ENCODE measurements around the gene SH2D7. TPM values are rescaled to one million over a fixed set of nuclear protein-coding genes. Genes with fewer than 3 reads are reported as not detected.

The SH2D7 gene
- total RNA-seq, 1 experiment from 2014 or later, result not detected

DNA sequence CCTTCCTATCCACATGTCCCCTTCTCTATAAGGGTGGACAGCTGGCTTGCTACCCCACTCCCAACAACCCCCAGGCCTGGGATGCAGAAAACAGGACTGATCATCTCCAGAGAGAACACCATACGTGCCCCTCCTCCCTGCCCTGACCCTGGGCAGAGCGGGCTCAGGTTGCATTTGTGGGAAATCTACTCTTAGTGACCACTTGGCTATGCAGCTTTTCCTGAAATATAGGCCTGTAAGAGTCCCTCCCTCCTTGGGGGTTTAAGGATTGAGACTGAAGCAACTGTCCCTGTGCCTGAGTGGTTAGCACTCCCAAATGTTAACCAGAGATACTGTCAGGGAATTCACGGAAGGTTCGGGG is 11.7 kb downstream of the SH2D7 start:
- Histone ChIP-seq H3K9me3 (ENCODE audit: control insufficient read depth, insufficient read depth, low read depth, low read length) (no peaks in the 10 kb centered on the region), H3K27me3 (ENCODE audit: control insufficient read depth, insufficient read depth, low read length) (no peaks in the 10 kb centered on the region), H3K27ac (ENCODE audit: low read length) (no peak overlapping the region), H3K36me3 (ENCODE audit: control insufficient read depth, insufficient read depth, low read length) (no peaks in the 10 kb centered on the region), H3K4me3 (ENCODE audit: low read depth in 2 of 2, low read length in 2 of 2) (no peak overlapping the region), H3K4me1 (ENCODE audit: control insufficient read depth, insufficient read depth, low read length) (no peaks in the 10 kb centered on the region)
- ChIA-PET CTCF (no interaction called here), POLR2A (no interaction called here)
- in situ Hi-C loops (cut with HindIII; ENCODE audit: low pct_unique_long_range_greater_than_20kb, low sequenced_read_pairs), result no loop called here
- intact Hi-C loops (cut with micrococcal nuclease; ENCODE audit: unreplicated experiment), result no loop called here
- no TSS peak for BruUV-seq (replicated peaks)
- TF ChIP-seq SIN3A (IDR thresholded peaks at IDR 0.05; ENCODE audit: borderline replicate concordance, insufficient read depth, low read depth, low read length) (no peak), POLR2AphosphoS5 (IDR thresholded peaks at IDR 0.05; ENCODE audit: low read depth, low read length) (no peak), TCF7L2 (IDR thresholded peaks at IDR 0.05; ENCODE audit: low read depth, low read length) (no peak)
- TF ChIP-seq, protein P1, sequence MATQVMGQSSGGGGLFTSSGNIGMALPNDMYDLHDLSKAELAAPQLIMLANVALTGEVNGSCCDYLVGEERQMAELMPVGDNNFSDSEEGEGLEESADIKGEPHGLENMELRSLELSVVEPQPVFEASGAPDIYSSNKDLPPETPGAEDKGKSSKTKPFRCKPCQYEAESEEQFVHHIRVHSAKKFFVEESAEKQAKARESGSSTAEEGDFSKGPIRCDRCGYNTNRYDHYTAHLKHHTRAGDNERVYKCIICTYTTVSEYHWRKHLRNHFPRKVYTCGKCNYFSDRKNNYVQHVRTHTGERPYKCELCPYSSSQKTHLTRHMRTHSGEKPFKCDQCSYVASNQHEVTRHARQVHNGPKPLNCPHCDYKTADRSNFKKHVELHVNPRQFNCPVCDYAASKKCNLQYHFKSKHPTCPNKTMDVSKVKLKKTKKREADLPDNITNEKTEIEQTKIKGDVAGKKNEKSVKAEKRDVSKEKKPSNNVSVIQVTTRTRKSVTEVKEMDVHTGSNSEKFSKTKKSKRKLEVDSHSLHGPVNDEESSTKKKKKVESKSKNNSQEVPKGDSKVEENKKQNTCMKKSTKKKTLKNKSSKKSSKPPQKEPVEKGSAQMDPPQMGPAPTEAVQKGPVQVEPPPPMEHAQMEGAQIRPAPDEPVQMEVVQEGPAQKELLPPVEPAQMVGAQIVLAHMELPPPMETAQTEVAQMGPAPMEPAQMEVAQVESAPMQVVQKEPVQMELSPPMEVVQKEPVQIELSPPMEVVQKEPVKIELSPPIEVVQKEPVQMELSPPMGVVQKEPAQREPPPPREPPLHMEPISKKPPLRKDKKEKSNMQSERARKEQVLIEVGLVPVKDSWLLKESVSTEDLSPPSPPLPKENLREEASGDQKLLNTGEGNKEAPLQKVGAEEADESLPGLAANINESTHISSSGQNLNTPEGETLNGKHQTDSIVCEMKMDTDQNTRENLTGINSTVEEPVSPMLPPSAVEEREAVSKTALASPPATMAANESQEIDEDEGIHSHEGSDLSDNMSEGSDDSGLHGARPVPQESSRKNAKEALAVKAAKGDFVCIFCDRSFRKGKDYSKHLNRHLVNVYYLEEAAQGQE (IDR thresholded peaks at IDR 0.05; ENCODE audit: insufficient read depth in 1 of 2, low read depth in 2 of 2, low read length in 1 of 2), result no peak
- TF ChIP-seq, protein P2, sequence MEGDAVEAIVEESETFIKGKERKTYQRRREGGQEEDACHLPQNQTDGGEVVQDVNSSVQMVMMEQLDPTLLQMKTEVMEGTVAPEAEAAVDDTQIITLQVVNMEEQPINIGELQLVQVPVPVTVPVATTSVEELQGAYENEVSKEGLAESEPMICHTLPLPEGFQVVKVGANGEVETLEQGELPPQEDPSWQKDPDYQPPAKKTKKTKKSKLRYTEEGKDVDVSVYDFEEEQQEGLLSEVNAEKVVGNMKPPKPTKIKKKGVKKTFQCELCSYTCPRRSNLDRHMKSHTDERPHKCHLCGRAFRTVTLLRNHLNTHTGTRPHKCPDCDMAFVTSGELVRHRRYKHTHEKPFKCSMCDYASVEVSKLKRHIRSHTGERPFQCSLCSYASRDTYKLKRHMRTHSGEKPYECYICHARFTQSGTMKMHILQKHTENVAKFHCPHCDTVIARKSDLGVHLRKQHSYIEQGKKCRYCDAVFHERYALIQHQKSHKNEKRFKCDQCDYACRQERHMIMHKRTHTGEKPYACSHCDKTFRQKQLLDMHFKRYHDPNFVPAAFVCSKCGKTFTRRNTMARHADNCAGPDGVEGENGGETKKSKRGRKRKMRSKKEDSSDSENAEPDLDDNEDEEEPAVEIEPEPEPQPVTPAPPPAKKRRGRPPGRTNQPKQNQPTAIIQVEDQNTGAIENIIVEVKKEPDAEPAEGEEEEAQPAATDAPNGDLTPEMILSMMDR (IDR thresholded peaks at IDR 0.05), result no peak
- no peak for DNase-seq (ENCODE audit: low read depth, low spot score)
- ATAC-seq, result no peak

DNA sequence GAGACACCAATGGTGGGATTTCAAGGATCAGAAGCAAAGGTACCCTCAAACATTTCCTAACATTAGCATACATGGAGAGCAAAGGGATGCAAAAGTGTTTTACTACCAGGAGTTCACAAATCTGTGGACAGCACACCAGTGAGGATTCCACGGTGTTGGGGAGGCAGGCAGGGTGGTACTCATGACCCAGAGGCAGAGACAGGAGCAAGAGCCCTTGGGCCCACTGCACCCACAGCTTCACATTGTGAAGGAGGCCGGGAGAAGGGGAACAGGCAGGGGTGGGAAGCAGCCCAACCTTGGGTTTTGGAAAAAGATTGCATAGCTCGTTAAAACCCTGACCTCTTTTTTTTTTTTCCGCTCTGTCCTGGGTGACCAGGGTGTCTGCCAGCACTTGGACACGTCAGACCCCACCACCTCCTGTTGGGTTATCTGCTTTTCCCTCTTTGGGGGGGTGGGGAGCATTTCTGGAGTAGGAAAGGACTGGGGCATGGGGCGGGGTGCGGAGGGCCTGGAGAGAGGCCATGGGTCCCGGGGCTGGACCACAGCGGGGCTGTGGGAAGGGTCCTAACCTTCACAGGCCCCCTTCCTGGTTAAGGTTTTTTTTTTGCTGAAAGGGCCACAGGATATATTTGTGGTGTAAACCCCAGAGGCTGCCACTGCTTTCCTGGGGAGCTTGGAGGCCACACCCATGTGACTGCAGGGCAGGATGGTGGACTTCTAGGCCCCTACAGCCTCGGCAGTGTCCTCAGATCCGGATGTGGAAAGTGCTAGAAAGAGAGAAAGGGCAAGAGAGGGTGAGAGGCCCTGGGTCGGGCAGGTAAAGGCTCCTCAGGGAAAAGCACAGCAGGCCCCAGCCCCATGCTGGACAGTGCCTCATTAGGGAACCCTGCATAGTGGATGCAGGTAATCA is 12.5 kb downstream of the SH2D7 start:
- ATAC-seq (no peak), DNase-seq (ENCODE audit: low read depth, low spot score) (no peak)
- POLR2A ChIA-PET, result interaction anchor here (0.7 kb wide), 1 partner anchor 70 kb away, joined by 4 read pairs; no protein-coding TSS in a partner anchor
- H3K4me1 ChIP-seq (ENCODE audit: control insufficient read depth, insufficient read depth, low read length), result no peaks in the 10 kb centered on the region
- CTCF ChIA-PET, result interaction anchor here (0.7 kb wide), 1 partner anchor 146 kb away, joined by 4 read pairs; no protein-coding TSS in a partner anchor
- in situ Hi-C loops (cut with HindIII; ENCODE audit: low pct_unique_long_range_greater_than_20kb, low sequenced_read_pairs), result no loop called here
- intact Hi-C loops (cut with micrococcal nuclease; ENCODE audit: unreplicated experiment), result no loop called here
- no TSS peak for BruUV-seq (replicated peaks)
- H3K9me3 ChIP-seq (ENCODE audit: control insufficient read depth, insufficient read depth, low read depth, low read length), result no peaks in the 10 kb centered on the region
- no peak overlapping the region for H3K4me3 ChIP-seq (ENCODE audit: low read depth in 2 of 2, low read length in 2 of 2)
- H3K27me3 ChIP-seq (ENCODE audit: control insufficient read depth, insufficient read depth, low read length), result no peaks in the 10 kb centered on the region
- no peaks in the 10 kb centered on the region for H3K36me3 ChIP-seq (ENCODE audit: control insufficient read depth, insufficient read depth, low read length)
- TF ChIP-seq, protein P2 (IDR thresholded peaks at IDR 0.05), result no peak
- TF ChIP-seq POLR2AphosphoS5 (IDR thresholded peaks at IDR 0.05; ENCODE audit: low read depth, low read length), result no peak
- TF ChIP-seq, protein P1 (IDR thresholded peaks at IDR 0.05; ENCODE audit: insufficient read depth in 1 of 2, low read depth in 2 of 2, low read length in 1 of 2), result no peak
- TF ChIP-seq SIN3A (IDR thresholded peaks at IDR 0.05; ENCODE audit: borderline replicate concordance, insufficient read depth, low read depth, low read length), result no peak
- TF ChIP-seq TCF7L2 (IDR thresholded peaks at IDR 0.05; ENCODE audit: low read depth, low read length), result no peak
- H3K27ac ChIP-seq (ENCODE audit: low read length), result no peak overlapping the region

Data from Panc1 (cell line).